SK-N-SH treated with all-trans-retinoic acid at 6 μM for 48 hours (cell line): Measurements from ENCODE around the gene RABGGTA.

ENCODE experiments used
- ATAC-seq: fragments of 200-7000 bp; cut with Tn5 transposase; 3 replicates; pipeline ENCODE4 v1.9.1; 2020; ENCODE audit warnings: mild to moderate bottlenecking, moderate library complexity
- ARNTL ChIP-seq: fragments of 450-650 bp; formaldehyde crosslinking; IDR thresholded peaks from 2 replicates; pipeline ENCODE4 v1.5.0; 2020; ENCODE audit warnings: low read depth, mild to moderate bottlenecking, moderate library complexity, borderline replicate concordance
- BACH2 ChIP-seq: fragments of 250-450 bp; sonication (Bioruptor Pico); IDR thresholded peaks from 2 replicates; pipeline ENCODE4 v1.9.0; 2021; ENCODE audit warnings: mild to moderate bottlenecking, borderline replicate concordance
- CREB5 ChIP-seq: fragments of 250-450 bp; sonication (Bioruptor Pico); IDR thresholded peaks from 2 replicates; pipeline ENCODE4 v1.5.1; 2020; ENCODE audit warnings: low read depth, mild to moderate bottlenecking, moderate library complexity
- CSDC2 ChIP-seq: fragments of 250-450 bp; sonication (Bioruptor Pico); IDR thresholded peaks from 2 replicates; pipeline ENCODE4 v1.5.0; 2020; ENCODE audit warnings: mild to moderate bottlenecking, moderate library complexity
- CSRNP3 ChIP-seq: fragments of 250-450 bp; sonication (Bioruptor Pico); IDR thresholded peaks from 2 replicates; pipeline ENCODE4 v1.5.1; 2021; ENCODE audit warnings: mild to moderate bottlenecking, moderate library complexity
- GLIS3 ChIP-seq: fragments of 250-450 bp; sonication (Bioruptor Pico); IDR thresholded peaks from 2 replicates; pipeline ENCODE4 v1.5.0; 2020; ENCODE audit warnings: mild to moderate bottlenecking, moderate library complexity
- ISL1 ChIP-seq: fragments of 250-450 bp; sonication (Bioruptor Pico); IDR thresholded peaks from 2 replicates; pipeline ENCODE4 v2.1.2; 2022; ENCODE audit warnings: mild to moderate bottlenecking, moderate library complexity
- OSR1 ChIP-seq: fragments of 250-450 bp; sonication (Bioruptor Pico); IDR thresholded peaks from 2 replicates; pipeline ENCODE4 v1.8.0; 2022; ENCODE audit warnings: moderate library complexity, mild to moderate bottlenecking, inconsistent platforms
- POU6F1 ChIP-seq: fragments of 250-450 bp; sonication (Bioruptor Pico); IDR thresholded peaks from 2 replicates; pipeline ENCODE4 v1.8.0; 2021; ENCODE audit warnings: low read depth, mild to moderate bottlenecking, moderate library complexity, borderline replicate concordance
- SNAI2 ChIP-seq: fragments of 250-450 bp; sonication (Bioruptor Pico); IDR thresholded peaks from 2 replicates; pipeline ENCODE4 v1.5.0; 2020; ENCODE audit warnings: mild to moderate bottlenecking, moderate library complexity
- TCF4 ChIP-seq: fragments of 250-450 bp; sonication (Bioruptor Pico); IDR thresholded peaks from 2 replicates; pipeline ENCODE4 v1.8.0; 2021; ENCODE audit warnings: mild to moderate bottlenecking, moderate library complexity, borderline replicate concordance
- TOX ChIP-seq: fragments of 250-450 bp; sonication (Bioruptor Pico); IDR thresholded peaks from 2 replicates; pipeline ENCODE4 v1.8.0; 2021; ENCODE audit warnings: mild to moderate bottlenecking, moderate library complexity, borderline replicate concordance
- TSHZ2 ChIP-seq: fragments of 250-450 bp; sonication (Bioruptor Pico); IDR thresholded peaks from 2 replicates; pipeline ENCODE4 v1.5.0; 2020; ENCODE audit warnings: mild to moderate bottlenecking, moderate library complexity
- ZC3H10 ChIP-seq: fragments of 250-450 bp; sonication (Bioruptor Pico); IDR thresholded peaks from 2 replicates; pipeline ENCODE4 v1.5.1; 2021; ENCODE audit warnings: mild to moderate bottlenecking, moderate library complexity
- ZFP3 ChIP-seq: fragments of 250-450 bp; sonication (Bioruptor Pico); IDR thresholded peaks from 2 replicates; pipeline ENCODE4 v1.5.0; 2020; ENCODE audit warnings: mild to moderate bottlenecking, moderate library complexity
- ZFP30 ChIP-seq: fragments of 450-650 bp; formaldehyde crosslinking; IDR thresholded peaks from 2 replicates; pipeline ENCODE4 v1.5.0; 2022; ENCODE audit warnings: mild to moderate bottlenecking, moderate library complexity
- ZNF70 ChIP-seq: fragments of 450-650 bp; formaldehyde crosslinking; IDR thresholded peaks from 2 replicates; pipeline ENCODE4 v1.5.0; 2020; ENCODE audit warnings: mild to moderate bottlenecking, moderate library complexity
- ZNF8 ChIP-seq: fragments of 450-650 bp; formaldehyde crosslinking; IDR thresholded peaks from 2 replicates; pipeline ENCODE4 v1.5.0; 2020; ENCODE audit warnings: mild to moderate bottlenecking, moderate library complexity

Gene RABGGTA

GRCh38 chr14:24291446-24292117 lies 20.2 kb upstream of the RABGGTA start (continued):
- TF ChIP-seq TSHZ2 (CRISPR knock-in tag) (no peak), TOX (CRISPR knock-in tag) (no peak), ZNF70 (CRISPR knock-in tag) (no peak), SNAI2 (CRISPR knock-in tag) (no peak)

GRCh38 chr14:24290746-24291145 lies 19.3 kb upstream of the RABGGTA start:
- ATAC-seq = no peak
- TF ChIP-seq CREB5 (no peak), TCF4 (no peak), ZNF70 (CRISPR knock-in tag) (no peak), OSR1 (CRISPR knock-in tag) (no peak), ZC3H10 (CRISPR knock-in tag) (no peak), CSDC2 (CRISPR knock-in tag) (no peak), ISL1 (CRISPR knock-in tag) (no peak)

GRCh38 chr14:24289649-24290280 lies 18.4 kb upstream of the RABGGTA start:
- ATAC-seq = no peak
- TF ChIP-seq GLIS3 (CRISPR knock-in tag) (no peak), TCF4 (no peak), BACH2 (CRISPR knock-in tag) (no peak), ZFP3 (CRISPR knock-in tag) (no peak), POU6F1 (no peak), ZFP30 (CRISPR knock-in tag) (no peak), ZC3H10 (CRISPR knock-in tag) (no peak), TSHZ2 (CRISPR knock-in tag) (no peak), CSRNP3 (CRISPR knock-in tag) (no peak), SNAI2 (CRISPR knock-in tag) (no peak)

GRCh38 chr14:24286996-24287395 lies 15.6 kb upstream of the RABGGTA start:
- no peak for ATAC-seq
- TF ChIP-seq CREB5 (no peak), POU6F1 (no peak), ARNTL (CRISPR knock-in tag) (no peak), ZNF8 (CRISPR knock-in tag) (no peak), ZC3H10 (CRISPR knock-in tag) (no peak)
- TF ChIP-seq, all 23 proteins: peak for 0
